A549 (cell line): ENCODE data around the gene SLC45A1. TPM values are rescaled to one million over a fixed set of nuclear protein-coding genes. Genes with fewer than 3 reads are reported as not detected.

Experiments
- ATAC-seq, 2 experiments: fragments of 200-7000 bp in 1 of 2; fragments of >200 bp in 1 of 2; cut with Nextera tagmentation in 1 of 2; cut with Tn5 transposase in 1 of 2; 3 replicates each; pipeline versions ENCODE4 v1.8.0 to v1.9.1; 2018 to 2020; ENCODE audit warnings: mild to moderate bottlenecking in 1 of 2, moderate library complexity in 1 of 2
- CTCF ChIA-PET: fragments of 300-600 bp; sonication (Branson Sonifier 250); formaldehyde crosslinking; extraction: SDS; loops from one replicate; lab custom pipeline; 2021; ENCODE audit warnings: antibody characterized with exemption, inconsistent platforms; lab: Yijun Ruan, JAX
- POLR2A ChIA-PET: fragments of 350-600 bp; formaldehyde crosslinking; extraction: SDS; loops from one replicate; lab custom pipeline; 2021; ENCODE audit warnings: antibody characterized with exemption, inconsistent platforms; lab: Yijun Ruan, JAX
- DNase-seq, 2 experiments: peaks; one replicate each; pipeline versions ENCODE4 v3.0.0 to v3.0.0-alpha.2; 2011 to 2016; ENCODE audit warnings: low read depth in 1 of 2, low spot score in 1 of 2
- FAIRE-seq: peaks from 2 replicates; lab custom pipeline; 2011; peaks lifted over from hg19 to GRCh38; lab: Jason Lieb, UNC
- H3K27ac ChIP-seq, 2 experiments: fragments of >200 bp; sonication (Bioruptor Twin); formaldehyde crosslinking; 3 replicates each; pipeline ENCODE4 v1.5.1; 2016 to 2017
- H3K4me1 ChIP-seq: fragments of >200 bp; sonication (Bioruptor Twin); formaldehyde crosslinking; 3 replicates; pipeline ENCODE4 v1.6.1; 2016
- H3K4me2 ChIP-seq: fragments of >200 bp; sonication (Bioruptor Twin); formaldehyde crosslinking; 3 replicates; pipeline ENCODE4 v1.6.1; 2016
- H3K4me3 ChIP-seq: fragments of >200 bp; sonication (Bioruptor Twin); formaldehyde crosslinking; 3 replicates; pipeline ENCODE4 v1.5.1; 2016
- H3K9me3 ChIP-seq: fragments of >200 bp; sonication (Bioruptor Twin); formaldehyde crosslinking; 3 replicates; pipeline ENCODE4 v1.6.1; 2016
- ATOH8 ChIP-seq: fragments of 250-450 bp; sonication (Bioruptor Pico); IDR thresholded peaks from 2 replicates; pipeline ENCODE4 v1.5.0; 2020; ENCODE audit warnings: low read depth, mild to moderate bottlenecking, moderate library complexity
- EHMT2 ChIP-seq: fragments of 200-600 bp; sonication (generic); IDR thresholded peaks from 2 replicates; pipeline ENCODE4 v1.6.1; 2016; ENCODE audit warnings: antibody characterized with exemption, low read depth, mild to moderate bottlenecking, moderate library complexity
- EP300 ChIP-seq, 2 experiments: fragments of >200 bp; sonication (Bioruptor Twin); formaldehyde crosslinking; IDR thresholded peaks; 2 replicates in 1 of 2; 3 replicates in 1 of 2; pipeline ENCODE4 v1.6.1; 2016 to 2017
- FOSB ChIP-seq: fragments of 250-450 bp; sonication (Bioruptor Pico); IDR thresholded peaks from 2 replicates; pipeline ENCODE4 v1.5.0; 2020; ENCODE audit warnings: mild to moderate bottlenecking, moderate library complexity
- GATA3 ChIP-seq: IDR thresholded peaks from 2 replicates; pipeline ENCODE4 v1.6.1; 2012; ENCODE audit warnings: borderline replicate concordance
- HES2 ChIP-seq: fragments of >200 bp; sonication (Bioruptor Twin); formaldehyde crosslinking; IDR thresholded peaks from 2 replicates; pipeline ENCODE4 v1.6.1; 2016
- HEYL ChIP-seq: fragments of 250-450 bp; sonication (Bioruptor Pico); IDR thresholded peaks from 2 replicates; pipeline ENCODE4 v1.8.0; 2021; ENCODE audit warnings: mild to moderate bottlenecking, moderate library complexity
- HMGXB4 ChIP-seq: fragments of 250-450 bp; sonication (Bioruptor Pico); IDR thresholded peaks from 2 replicates; pipeline ENCODE4 v1.5.0; 2021; ENCODE audit warnings: mild to moderate bottlenecking, moderate library complexity, borderline replicate concordance
- MAFK ChIP-seq: fragments of 450-650 bp; IDR thresholded peaks from 2 replicates; pipeline ENCODE4 v1.6.1; 2014; ENCODE audit not compliant: partially characterized antibody
- MAX ChIP-seq: IDR thresholded peaks from 2 replicates; pipeline ENCODE4 v1.6.1; 2012
- MYC ChIP-seq: IDR thresholded peaks from 2 replicates; pipeline ENCODE4 v1.6.1; 2012; ENCODE audit warnings: mild to moderate bottlenecking, inconsistent platforms, low read length, improper control_type of control experiment, borderline replicate concordance
- REST ChIP-seq: fragments of 200-600 bp; sonication (generic); IDR thresholded peaks from 2 replicates; pipeline ENCODE4 v1.6.1; 2016; ENCODE audit warnings: antibody characterized with exemption, mild to moderate bottlenecking, moderate library complexity
- RNF2 ChIP-seq: fragments of 200-600 bp; sonication (generic); IDR thresholded peaks from 2 replicates; pipeline ENCODE4 v1.6.1; 2016; ENCODE audit warnings: low read depth, mild to moderate bottlenecking, antibody characterized with exemption, moderate library complexity, borderline replicate concordance
- TFCP2L1 ChIP-seq: fragments of 250-450 bp; sonication (Bioruptor Pico); IDR thresholded peaks from 2 replicates; pipeline ENCODE4 v1.5.0; 2021; ENCODE audit warnings: mild to moderate bottlenecking
- TP53 ChIP-seq: fragments of 250-450 bp; sonication (Bioruptor Pico); IDR thresholded peaks from 2 replicates; pipeline ENCODE4 v1.5.0; 2021; ENCODE audit warnings: mild to moderate bottlenecking, moderate library complexity
- USF2 ChIP-seq: fragments of 450-650 bp; IDR thresholded peaks from 2 replicates; pipeline ENCODE4 v1.6.1; 2014; ENCODE audit warnings: antibody characterized with exemption
- ZC3H11A ChIP-seq: fragments of 450-650 bp; IDR thresholded peaks from 2 replicates; pipeline ENCODE4 v1.6.1; 2014; ENCODE audit warnings: antibody characterized with exemption, mild to moderate bottlenecking
- WGBS: methylation state at CpG from one replicate; pipeline ENCODE4 v1.1.6; 2017; ENCODE audit errors: missing lambda C conversion rate; 5-methylcytosine and 5-hydroxymethylcytosine counted together
- polyA plus RNA-seq, 4 experiments: library from polyadenylated mRNA; depleted of rRNA in 3 of 4; stranded (reverse); fragments of >200 nt; fragmentation: RNase III in 1 of 4; extraction: RNeasy Plus Mini Kit Qiagen cat#74134 plus additional on column Dnase treatment in 1 of 4; gene quantifications; 2 replicates in 3 of 4; 3 replicates in 1 of 4; pipeline ENCODE4 v1.2.3, GENCODE V29; 2011 to 2017

Gene SLC45A1
- polyA plus RNA-seq, 2 of the 4 experiments (the other 2 are of a cell fraction), result 1.6 to 1.8 TPM

- no peak for DNase-seq
These were observed 4.7 kb upstream of the SLC45A1 start for GRCh38 chr1:8313231-8313630.

GRCh38 chr1:8314346-8315280, 3.3 kb upstream of the SLC45A1 start:
- Histone ChIP-seq H3K4me2 (peak overlapping the region; percentile 47), H3K9me3 (peaks cover 4% of the 10 kb centered on the region; the same call in 1 of the 3 replicates), H3K27ac (peak overlapping the region; percentile 90 to 92), H3K4me3 (no peak overlapping the region), H3K4me1 (peaks cover 38% of the 10 kb centered on the region)
- DNase-seq, result peak; percentile 78 to 80
- CTCF ChIA-PET, result interaction anchor here (0.5 to 8.3 kb wide), 64 partner anchors 9 to 347 kb away, joined by 3 to 172 read pairs (median 5); no protein-coding TSS in a partner anchor
- POLR2A ChIA-PET, result interaction anchor here (0.7 to 1.5 kb wide), 5 partner anchors 76 to 340 kb away, joined by 3 to 13 read pairs (median 7); partner anchors contain the start of gene ERRFI1
- WGBS, result 39% methylated on average over 18 of the region's 21 CpGs
- ATAC-seq, result peak; percentile 87 to 89
- FAIRE-seq, result peak; percentile 18
- no peak for TF ChIP-seq HEYL (CRISPR knock-in tag)
- peak; percentile 34; the same call in 1 of the 2 replicates for TF ChIP-seq MAX
- TF ChIP-seq EHMT2, result no peak
- no peak for TF ChIP-seq REST
- no peak for TF ChIP-seq TP53
- TF ChIP-seq TFCP2L1 (CRISPR knock-in tag), result no peak
- TF ChIP-seq MAFK, result no peak
- no peak for TF ChIP-seq USF2
- TF ChIP-seq HMGXB4 (CRISPR knock-in tag), result no peak
- TF ChIP-seq EP300 (IDR thresholded peaks at IDR 0.05), result no peak
- no peak for TF ChIP-seq HES2

More at GRCh38 chr1:8313231-8313630, 4.7 kb upstream of the SLC45A1 start:
- H3K4me3 ChIP-seq, result no peak overlapping the region
- peak overlapping the region; percentile 90 to 92; a peak in 5 of 6 replicates for H3K27ac ChIP-seq
- FAIRE-seq (no peak), ATAC-seq (no peak)
- H3K4me2 ChIP-seq, result no peak overlapping the region
- WGBS, result 72% methylated on average over 6 of the region's 6 CpGs
- CTCF ChIA-PET, result interaction anchor here (1.1 to 8.3 kb wide), 15 partner anchors 11 to 334 kb away, joined by 3 to 172 read pairs (median 10); no protein-coding TSS in a partner anchor
- no peak for TF ChIP-seq GATA3
- no peak for TF ChIP-seq REST
- no peak for TF ChIP-seq FOSB (CRISPR knock-in tag)
- TF ChIP-seq MYC, result no peak
- no peak for TF ChIP-seq RNF2
- TF ChIP-seq ZC3H11A, result no peak
- TF ChIP-seq ATOH8 (CRISPR knock-in tag), result no peak
- POLR2A ChIA-PET, result no interaction called here
- H3K4me1 ChIP-seq, result peaks cover 34% of the 10 kb centered on the region
- H3K9me3 ChIP-seq, result peaks cover 4% of the 10 kb centered on the region; the same call in 1 of the 3 replicates
